Endodermal cell (in vitro differentiated cells): ENCODE results near the gene SMG6. TPM values are rescaled to one million over a fixed set of nuclear protein-coding genes. Genes with fewer than 3 reads are reported as not detected.
A peak's percentile ranks its signal among the peaks of the same experiment; 100 is the strongest.

Experiments
- DNase-seq: peaks from one replicate; pipeline ENCODE4 v3.0.0-alpha.2; 2017
- H3K27ac ChIP-seq: 2 replicates; pipeline ENCODE4 v1.5.1; 2013; ENCODE audit warnings: mild to moderate bottlenecking, low read depth, low read length, moderate library complexity
- H3K27me3 ChIP-seq: 2 replicates; pipeline ENCODE4 v1.6.1; 2013; ENCODE audit warnings: mild to moderate bottlenecking, low read length, moderate library complexity; ENCODE audit not compliant: insufficient read depth, control insufficient read depth, poor library complexity, severe bottlenecking
- H3K36me3 ChIP-seq: 2 replicates; pipeline ENCODE4 v1.7.0; 2013; ENCODE audit warnings: mild to moderate bottlenecking, low read length, moderate library complexity; ENCODE audit not compliant: control insufficient read depth, insufficient read depth
- H3K4me1 ChIP-seq: one replicate; pipeline ENCODE4 v1.7.0; 2013; ENCODE audit warnings: low read length; ENCODE audit not compliant: control insufficient read depth, insufficient read depth
- H3K4me3 ChIP-seq: 2 replicates; pipeline ENCODE4 v1.5.1; 2013; ENCODE audit warnings: mild to moderate bottlenecking, low read length, moderate library complexity
- H3K9ac ChIP-seq: 2 replicates; pipeline ENCODE4 v1.6.1; 2013; ENCODE audit warnings: mild to moderate bottlenecking, low read length, moderate library complexity; ENCODE audit not compliant: poor library complexity, severe bottlenecking; ENCODE audit errors: extremely low read depth
- H3K9me3 ChIP-seq: 2 replicates; pipeline ENCODE4 v1.6.1; 2013; ENCODE audit warnings: mild to moderate bottlenecking, low read length, moderate library complexity; ENCODE audit not compliant: control insufficient read depth
- H3K27ac Mint-ChIP-seq: 2 replicates; pipeline ENCODE4 v1.8.0; 2020; ENCODE audit warnings: mixed read lengths
- H3K27me3 Mint-ChIP-seq: 2 replicates; pipeline ENCODE4 v1.8.0; 2021; ENCODE audit warnings: mild to moderate bottlenecking, mixed read lengths; ENCODE audit not compliant: insufficient read depth
- H3K36me3 Mint-ChIP-seq: 2 replicates; pipeline ENCODE4 v1.8.0; 2020; ENCODE audit warnings: low read depth, mixed read lengths
- H3K4me1 Mint-ChIP-seq: 2 replicates; pipeline ENCODE4 v1.8.0; 2020; ENCODE audit warnings: mixed read lengths
- H3K4me3 Mint-ChIP-seq: 2 replicates; pipeline ENCODE4 v1.8.0; 2020; ENCODE audit warnings: mild to moderate bottlenecking, moderate library complexity, mixed read lengths
- H3K9me3 Mint-ChIP-seq: 2 replicates; pipeline ENCODE4 v1.8.0; 2020; ENCODE audit warnings: mild to moderate bottlenecking, mixed read lengths
- WGBS, 2 experiments: methylation state at CpG; one replicate each; pipeline versions ENCODE4 v1.1.5 to v1.1.7; 2013; ENCODE audit warnings: missing lambda C conversion rate in 2 of 2, mixed read lengths in 1 of 2; ENCODE audit not compliant: insufficient coverage in 1 of 2, insufficient read length in 1 of 2; 5-methylcytosine and 5-hydroxymethylcytosine counted together
- total RNA-seq, 2 donors: library from RNA; stranded (reverse); fragmentation: NEBNext Ultra II Directional in 1 of 2; extraction: Animal tissue kit (Norgen Biotek cat#: 25700) in 1 of 2; gene quantifications; 2 replicates in 1 of 2; 3 replicates in 1 of 2; pipeline ENCODE4 v1.2.1, GENCODE V29; 2021
- TF ChIP-seq, protein P1 (sequence below): fragments of 200-600 bp; sonication (generic); conservative IDR thresholded peaks from 2 replicates; pipeline ENCODE4 v1.5.0; 2021; ENCODE audit warnings: antibody characterized with exemption, mild to moderate bottlenecking

Gene SMG6
- total RNA-seq, 2 donors from 2014 or later: 44.3 to 56.7 TPM

DNA sequence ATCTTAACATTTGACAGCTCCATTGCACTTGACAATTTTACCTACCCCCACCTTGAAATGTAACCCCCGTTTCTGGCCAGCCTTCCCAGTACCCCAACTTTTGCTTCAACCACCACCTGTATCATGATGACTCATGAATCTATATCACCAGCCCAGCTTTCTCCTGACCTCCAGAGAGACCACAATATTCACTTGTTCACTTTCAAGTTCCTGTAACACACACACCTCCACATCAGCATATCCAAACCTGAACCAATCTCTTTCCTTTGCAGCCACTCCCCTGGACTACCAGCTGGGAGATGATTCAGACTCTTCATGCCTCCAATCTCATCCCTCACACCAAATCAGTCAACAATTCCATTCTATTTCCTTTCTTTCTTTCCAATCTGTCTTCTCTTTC is 8.0 kb downstream of the SMG6 start:
- H3K36me3 Mint-ChIP-seq: peaks cover 86% of the 10 kb centered on the region
- TF ChIP-seq, protein P1, sequence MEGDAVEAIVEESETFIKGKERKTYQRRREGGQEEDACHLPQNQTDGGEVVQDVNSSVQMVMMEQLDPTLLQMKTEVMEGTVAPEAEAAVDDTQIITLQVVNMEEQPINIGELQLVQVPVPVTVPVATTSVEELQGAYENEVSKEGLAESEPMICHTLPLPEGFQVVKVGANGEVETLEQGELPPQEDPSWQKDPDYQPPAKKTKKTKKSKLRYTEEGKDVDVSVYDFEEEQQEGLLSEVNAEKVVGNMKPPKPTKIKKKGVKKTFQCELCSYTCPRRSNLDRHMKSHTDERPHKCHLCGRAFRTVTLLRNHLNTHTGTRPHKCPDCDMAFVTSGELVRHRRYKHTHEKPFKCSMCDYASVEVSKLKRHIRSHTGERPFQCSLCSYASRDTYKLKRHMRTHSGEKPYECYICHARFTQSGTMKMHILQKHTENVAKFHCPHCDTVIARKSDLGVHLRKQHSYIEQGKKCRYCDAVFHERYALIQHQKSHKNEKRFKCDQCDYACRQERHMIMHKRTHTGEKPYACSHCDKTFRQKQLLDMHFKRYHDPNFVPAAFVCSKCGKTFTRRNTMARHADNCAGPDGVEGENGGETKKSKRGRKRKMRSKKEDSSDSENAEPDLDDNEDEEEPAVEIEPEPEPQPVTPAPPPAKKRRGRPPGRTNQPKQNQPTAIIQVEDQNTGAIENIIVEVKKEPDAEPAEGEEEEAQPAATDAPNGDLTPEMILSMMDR: no peak
- H3K27me3 ChIP-seq: no peaks in the 10 kb centered on the region
- H3K27ac Mint-ChIP-seq: peak overlapping the region; percentile 57
- DNase-seq: no peak
- H3K4me1 ChIP-seq: peaks cover 9% of the 10 kb centered on the region
- H3K4me3 Mint-ChIP-seq: no peak overlapping the region
- H3K27ac ChIP-seq: no peak overlapping the region
- H3K9me3 Mint-ChIP-seq: no peaks in the 10 kb centered on the region
- H3K9ac ChIP-seq: no peak overlapping the region
- H3K36me3 ChIP-seq: peaks cover 91% of the 10 kb centered on the region
- 90 to 92% methylated on average over 1 of the region's 1 CpG for WGBS, 2 experiments
- H3K27me3 Mint-ChIP-seq: no peaks in the 10 kb centered on the region
- H3K9me3 ChIP-seq: no peaks in the 10 kb centered on the region
- H3K4me1 Mint-ChIP-seq: peaks cover 42% of the 10 kb centered on the region
- H3K4me3 ChIP-seq: no peak overlapping the region

DNA sequence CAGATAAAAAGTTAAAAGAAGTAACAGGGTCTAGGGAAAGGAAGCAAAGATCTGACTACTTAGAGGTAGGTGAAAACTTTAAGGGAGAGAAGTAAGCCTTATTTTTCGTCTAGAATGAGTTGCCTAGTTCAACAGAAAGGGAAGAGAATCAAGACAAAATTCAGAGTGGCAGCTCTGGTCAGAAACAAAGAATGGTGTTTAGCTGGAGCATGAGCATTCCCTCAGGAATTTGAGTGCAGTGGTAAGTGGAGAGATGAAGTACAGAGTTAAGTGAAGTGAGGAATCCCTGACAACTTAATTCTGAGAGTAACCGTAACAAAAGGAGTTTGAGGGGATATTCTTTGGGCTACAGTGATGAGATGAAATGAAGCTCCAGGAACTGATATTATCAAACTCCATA is 11.5 kb downstream of the SMG6 start:
- WGBS, 2 experiments: 89 to 92% methylated on average over 1 to 2 of the region's 2 CpGs
- no peaks in the 10 kb centered on the region for H3K27me3 ChIP-seq
- no peak overlapping the region for H3K27ac ChIP-seq
- Mint-ChIP-seq H3K9me3 (no peaks in the 10 kb centered on the region), H3K36me3 (peaks cover 84% of the 10 kb centered on the region), H3K27ac (no peak overlapping the region), H3K4me1 (peaks cover 22% of the 10 kb centered on the region), H3K27me3 (no peaks in the 10 kb centered on the region), H3K4me3 (no peak overlapping the region)
- DNase-seq: no peak
- H3K4me3 ChIP-seq: no peak overlapping the region
- H3K9ac ChIP-seq: no peak overlapping the region
- no peaks in the 10 kb centered on the region for H3K4me1 ChIP-seq
- no peaks in the 10 kb centered on the region for H3K9me3 ChIP-seq
- H3K36me3 ChIP-seq: peaks cover 84% of the 10 kb centered on the region
- TF ChIP-seq, protein P1: no peak

DNA sequence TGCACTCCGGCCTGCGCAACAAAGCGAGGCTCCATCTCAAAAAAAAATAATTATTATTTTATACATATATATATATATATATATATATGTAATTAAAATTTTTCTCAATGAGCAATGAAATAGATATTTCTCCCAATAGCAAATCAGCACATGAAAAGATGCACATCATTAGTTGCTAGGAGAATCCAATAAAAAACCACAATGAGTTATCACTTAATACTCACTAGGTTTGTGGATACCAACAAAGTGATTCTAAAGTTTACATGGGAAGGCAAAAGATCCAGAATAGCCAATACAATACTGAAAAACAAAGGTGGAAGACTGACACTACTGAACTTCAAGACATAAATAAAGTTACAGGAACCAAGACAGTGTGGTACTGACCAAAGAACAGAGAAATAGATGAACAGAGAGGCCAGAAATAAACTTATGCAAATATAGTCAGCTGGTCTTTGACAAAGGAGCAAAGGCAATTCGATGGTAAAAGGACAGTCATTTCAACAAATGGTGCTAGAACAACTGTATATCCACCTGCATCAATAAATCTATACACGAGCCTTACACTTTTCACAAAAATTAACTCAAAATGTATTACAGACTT is 13.6 kb downstream of the SMG6 start:
- Mint-ChIP-seq H3K4me3 (no peak overlapping the region), H3K27me3 (no peaks in the 10 kb centered on the region), H3K4me1 (peaks cover 9% of the 10 kb centered on the region), H3K9me3 (no peaks in the 10 kb centered on the region), H3K36me3 (peaks cover 77% of the 10 kb centered on the region), H3K27ac (no peak overlapping the region)
- peaks cover 81% of the 10 kb centered on the region for H3K36me3 ChIP-seq
- H3K9ac ChIP-seq: no peak overlapping the region
- 87 to 96% methylated on average over 2 of the region's 5 CpGs for WGBS, 2 experiments
- no peaks in the 10 kb centered on the region for H3K27me3 ChIP-seq
- TF ChIP-seq, protein P1: no peak
- no peak for DNase-seq
- H3K27ac ChIP-seq: no peak overlapping the region
- H3K4me3 ChIP-seq: no peak overlapping the region
- H3K9me3 ChIP-seq: no peaks in the 10 kb centered on the region
- no peaks in the 10 kb centered on the region for H3K4me1 ChIP-seq
